RCC 7860 (cell line): ENCODE results near the gene IRX4.

Experiments used
- DNase-seq: peaks from one replicate; pipeline ENCODE4 v3.0.0-alpha.2; 2015; ENCODE audit warnings: low spot score
- FAIRE-seq: peaks from 2 replicates; lab custom pipeline; 2012; peaks lifted over from hg19 to GRCh38; lab: Jason Lieb, UNC

IRX4 gene

DNA sequence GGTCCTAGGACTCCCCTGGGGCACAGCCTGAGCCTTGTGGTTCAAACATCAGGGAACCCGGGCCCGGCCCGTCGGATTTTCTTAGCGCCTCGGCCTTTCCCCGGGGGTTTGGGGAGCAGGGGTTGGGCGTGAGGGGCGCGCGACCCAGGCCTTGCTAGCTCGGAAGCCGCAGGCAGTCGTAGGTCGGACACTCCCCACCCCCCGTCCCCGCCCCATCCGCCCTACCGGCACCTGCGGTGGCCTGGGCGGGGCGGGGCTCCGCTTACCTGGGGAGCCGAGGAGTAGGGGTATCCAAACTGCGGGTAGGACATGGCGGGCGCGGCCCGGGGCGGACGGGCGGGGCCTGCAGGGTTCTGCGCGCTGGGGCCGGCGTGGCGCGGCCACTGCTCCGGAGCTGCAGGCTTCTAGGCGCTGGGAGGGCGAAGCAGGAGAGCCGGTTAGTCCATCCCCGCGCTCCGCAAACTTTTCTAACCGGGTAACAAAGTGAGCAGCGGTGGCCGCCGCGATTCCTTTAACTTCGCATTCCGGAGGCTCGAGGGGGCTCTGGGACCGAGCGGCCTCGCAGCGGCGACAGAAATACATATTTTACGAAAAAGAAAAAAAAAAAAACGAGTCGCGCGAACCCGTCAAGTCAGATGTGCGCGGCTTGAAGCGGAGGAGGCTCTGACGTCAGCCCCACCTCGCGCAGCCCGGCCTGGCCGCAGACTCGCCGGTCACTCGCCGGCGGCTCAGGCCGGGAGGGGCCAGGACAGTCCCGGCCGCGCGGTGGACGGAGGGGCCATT is at the start of gene IRX4:
TSS of gene IRX4 (minus strand) at position 589 of the 783 bp plus-strand sequence. CDS start at position 311, 278 bp downstream.
- FAIRE-seq (no peak), DNase-seq (no peak)

DNA sequence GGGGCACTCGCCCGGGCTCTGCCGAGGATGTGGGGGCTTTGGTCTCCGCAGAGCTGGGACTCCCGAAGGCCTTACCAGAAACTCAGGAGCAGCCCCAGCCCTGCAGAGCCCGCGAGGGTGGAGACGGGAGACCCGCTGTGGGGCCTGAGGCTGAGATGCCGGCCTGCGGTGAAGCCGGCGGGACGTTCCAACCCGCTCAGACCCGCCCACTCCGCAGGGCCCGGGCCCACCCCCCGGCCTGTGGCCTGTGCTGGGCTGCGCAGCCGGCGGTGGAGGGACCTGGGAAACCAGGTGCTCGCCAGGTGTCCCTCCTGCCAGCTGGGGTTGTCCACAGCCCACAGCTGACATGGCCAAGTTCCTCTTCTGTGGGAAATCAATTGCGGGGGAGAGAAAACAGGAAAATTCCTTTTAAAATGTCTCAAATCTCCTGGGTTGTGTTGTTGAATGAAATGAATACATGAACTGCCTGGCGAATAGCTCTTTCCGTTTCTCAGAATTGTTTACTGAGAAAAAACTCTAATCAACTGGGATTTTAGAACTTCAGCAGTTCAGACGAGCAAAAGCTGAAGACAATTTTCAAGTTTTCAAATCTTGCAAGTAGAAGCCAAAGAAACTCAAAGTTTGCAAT is 49.0 kb upstream of the IRX4 start:
- FAIRE-seq (no peak), DNase-seq (no peak)

DNA sequence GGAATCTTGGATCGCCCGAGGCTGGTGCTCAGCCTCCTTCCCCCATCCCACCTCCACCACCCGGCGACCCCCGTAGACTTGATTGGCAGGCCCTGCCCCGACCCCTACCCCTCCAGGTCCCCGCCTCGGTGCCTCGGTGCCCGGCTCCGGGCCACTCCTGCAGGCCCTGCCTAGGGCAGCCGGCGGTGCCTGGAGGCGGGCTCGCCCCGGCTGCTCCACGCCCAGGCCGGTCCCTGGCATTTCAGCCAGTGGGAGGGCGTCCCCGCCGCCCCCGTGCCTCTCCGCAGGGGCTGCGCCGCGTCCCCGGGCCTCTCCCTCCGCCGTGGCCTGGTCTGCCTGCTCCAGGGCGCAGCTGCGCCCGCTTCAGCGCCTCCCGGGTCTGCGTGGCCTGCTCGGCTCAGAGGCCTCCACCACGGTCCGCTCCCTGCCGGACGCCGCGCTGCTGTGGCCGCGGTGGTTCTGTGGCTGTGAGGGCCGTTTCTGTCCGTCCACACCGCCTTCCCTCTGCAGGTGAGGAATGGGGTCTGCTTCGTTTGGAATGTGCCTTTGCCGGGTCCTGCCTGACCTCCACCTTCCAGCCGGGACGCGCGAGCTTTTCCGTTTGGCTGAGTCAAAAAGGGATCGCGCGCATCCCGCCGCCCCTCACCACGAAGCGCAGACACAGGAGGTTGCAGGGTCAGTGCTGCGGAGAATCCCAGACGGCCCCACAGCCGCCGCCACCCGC is 48.3 kb upstream of the IRX4 start:
- FAIRE-seq, result no peak
- no peak for DNase-seq

DNA sequence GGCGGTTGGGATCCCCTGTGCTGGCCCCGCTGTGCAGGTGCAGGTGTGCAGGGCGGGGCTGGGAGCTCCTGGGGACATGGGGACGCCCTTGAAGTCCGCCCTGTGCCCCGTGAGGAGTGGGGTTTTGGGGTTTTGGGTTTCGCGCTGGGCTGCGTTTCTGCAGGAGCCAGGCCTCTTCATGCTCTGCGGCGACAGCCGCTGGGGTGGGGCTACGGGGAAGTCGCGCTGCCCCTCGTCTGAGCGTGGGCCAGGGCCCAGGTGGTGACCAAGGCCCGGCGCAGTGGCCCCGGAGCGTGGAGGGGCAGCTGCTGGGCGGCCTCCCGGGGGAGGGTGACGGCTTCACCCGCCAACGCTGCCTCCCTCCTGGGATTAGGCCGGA is 47.8 kb upstream of the IRX4 start:
- DNase-seq (no peak), FAIRE-seq (no peak)

DNA sequence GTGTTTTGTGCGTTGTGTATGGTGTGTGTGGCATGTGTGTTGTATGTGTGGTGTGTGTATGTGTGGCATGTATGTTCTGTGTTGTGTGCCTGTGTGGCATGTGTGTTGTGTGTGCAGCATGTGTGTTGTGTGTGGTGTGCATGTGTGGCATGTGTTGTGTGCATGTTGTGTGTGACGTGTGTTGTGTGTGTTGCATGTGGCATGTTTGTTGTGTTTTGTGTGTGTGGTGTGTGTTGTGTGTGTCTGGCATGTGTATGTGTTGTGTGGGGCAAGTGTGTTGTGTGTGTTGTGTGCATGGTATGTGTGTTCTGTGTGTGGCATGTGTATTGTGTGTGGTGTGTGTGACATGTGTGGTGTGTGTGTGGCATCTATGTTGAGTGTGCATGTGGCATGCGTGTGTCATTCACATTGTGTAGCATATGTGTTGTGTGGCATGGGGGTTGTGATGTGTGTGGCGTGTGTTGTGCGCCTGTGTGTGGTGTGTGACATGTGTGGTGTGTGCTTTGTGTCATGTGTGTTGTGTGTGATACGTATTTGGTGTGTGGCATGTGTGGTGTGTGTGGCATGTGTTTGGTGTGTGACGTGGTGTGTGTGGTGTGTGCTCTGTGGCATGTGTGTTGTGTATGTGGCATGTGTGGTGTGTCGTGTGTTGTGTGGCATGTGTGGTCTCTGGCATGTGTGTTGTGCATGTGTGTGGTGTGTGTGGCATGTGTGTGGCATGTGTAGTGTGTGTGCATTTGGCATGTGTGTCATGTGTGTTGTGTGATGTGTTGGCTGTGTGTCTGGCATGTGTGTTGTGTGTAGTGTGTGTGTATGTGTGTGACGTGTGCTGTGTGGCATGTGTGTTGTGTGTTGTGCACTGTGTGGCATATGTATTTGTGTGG is 46.6 kb upstream of the IRX4 start:
- DNase-seq (no peak), FAIRE-seq (no peak)

DNA sequence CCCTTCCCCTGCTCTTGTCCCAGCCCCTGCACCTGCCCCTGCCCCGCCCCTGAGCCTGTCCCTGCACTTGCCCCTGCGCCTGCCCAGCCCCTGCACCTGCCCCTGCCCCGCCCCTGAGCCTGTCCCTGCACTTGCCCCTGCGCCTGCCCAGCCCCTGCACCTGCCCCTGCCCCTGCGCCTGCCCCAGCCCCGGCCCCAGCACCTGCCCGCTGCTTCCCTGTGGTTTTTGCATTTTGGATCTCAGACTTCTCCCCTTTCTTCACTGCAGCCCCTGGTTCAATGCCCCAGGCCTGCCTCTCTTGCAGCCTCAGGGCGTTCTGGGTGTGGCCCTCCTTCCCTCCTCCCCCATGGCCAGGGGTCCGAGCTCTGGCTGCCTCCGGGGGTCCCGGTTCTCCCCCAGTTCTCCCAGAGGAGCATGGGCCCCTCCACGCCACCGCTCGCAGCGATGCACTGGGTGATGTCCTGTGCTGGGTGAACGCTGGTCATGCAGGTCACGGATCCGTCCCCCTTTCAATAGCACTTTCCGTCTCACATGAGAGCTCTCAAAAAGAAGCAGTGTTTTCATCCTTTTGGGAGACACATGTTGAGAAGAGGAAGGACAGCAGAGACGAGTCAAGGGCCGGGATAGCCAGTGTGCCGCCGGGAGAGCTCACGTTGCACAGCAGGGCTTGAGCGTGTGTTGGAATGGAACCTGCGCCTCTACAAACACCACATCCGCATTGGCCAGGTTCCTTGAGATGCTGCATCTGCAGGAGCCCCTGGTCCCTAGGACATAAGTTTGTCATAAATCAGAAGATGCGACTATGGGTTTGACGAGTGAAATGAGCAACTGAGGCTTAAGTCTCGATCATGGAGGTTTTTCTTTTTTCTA is 44.0 kb upstream of the IRX4 start:
- FAIRE-seq (no peak), DNase-seq (no peak)

DNA sequence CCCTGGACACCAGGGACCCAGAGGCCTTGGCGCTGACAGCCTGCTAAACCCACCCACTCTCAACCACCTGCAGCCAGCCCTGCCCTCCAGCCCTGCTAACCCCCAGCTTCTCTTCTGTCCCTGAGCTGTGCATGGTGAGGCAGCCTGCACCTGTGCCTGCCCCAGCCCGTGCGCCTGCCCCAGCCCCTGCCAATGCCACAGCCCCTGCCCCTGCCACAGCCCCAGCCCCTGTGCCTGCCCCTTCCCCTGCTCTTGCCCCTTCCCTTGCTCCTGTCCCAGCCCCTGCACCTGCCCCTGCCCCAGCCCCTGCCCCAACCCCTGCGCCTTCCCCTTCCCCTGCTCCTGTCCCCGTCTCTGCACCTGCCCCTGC is 43.3 kb upstream of the IRX4 start:
- no peak for FAIRE-seq
- no peak for DNase-seq

DNA sequence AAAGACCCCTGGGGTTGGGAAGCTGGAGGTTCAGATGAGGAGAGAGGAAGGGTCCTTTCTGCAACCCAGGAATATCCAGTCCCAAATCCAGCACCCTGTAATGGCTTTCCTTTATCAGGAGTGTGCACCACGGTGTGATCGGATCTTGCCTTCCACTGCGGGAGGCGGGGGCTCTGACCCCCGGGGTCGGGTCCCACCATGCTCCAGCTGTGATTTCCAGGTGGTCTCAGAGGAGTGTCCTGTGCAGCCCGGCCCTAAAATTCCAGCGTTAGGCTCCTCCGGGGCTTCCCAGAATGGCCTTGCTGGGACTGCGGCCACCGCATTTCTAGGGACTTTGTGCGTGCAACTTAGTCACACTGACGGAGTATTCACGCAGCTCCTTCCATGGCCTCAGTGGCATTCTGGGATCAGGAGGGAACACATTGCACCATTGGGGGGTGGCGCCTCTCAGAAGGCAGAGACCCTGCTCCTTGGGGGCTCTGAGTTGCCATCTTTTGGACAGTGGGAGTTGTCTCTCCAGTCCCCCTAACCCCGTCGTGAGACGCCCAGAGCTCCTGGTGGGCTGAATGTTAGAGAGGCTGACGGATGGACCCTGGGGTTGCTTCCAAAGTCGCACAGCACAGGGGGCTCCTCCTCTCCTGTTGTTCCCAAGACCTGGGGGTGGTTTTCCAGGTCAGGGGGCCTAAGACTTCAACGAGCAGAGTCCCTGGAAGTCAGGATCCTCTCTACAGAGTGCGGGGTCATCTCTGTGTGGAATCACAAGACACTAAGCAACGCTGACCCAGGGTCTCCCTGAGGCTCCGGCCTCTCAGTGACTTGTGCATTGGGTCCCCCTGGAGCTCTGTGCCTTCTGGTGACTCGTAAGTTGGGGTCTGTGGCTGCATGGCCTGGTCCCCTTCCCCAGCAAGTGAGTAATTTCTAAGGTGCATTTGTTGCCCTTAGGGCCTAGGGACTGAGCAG is 42.7 kb upstream of the IRX4 start:
- DNase-seq (no peak), FAIRE-seq (no peak)

DNA sequence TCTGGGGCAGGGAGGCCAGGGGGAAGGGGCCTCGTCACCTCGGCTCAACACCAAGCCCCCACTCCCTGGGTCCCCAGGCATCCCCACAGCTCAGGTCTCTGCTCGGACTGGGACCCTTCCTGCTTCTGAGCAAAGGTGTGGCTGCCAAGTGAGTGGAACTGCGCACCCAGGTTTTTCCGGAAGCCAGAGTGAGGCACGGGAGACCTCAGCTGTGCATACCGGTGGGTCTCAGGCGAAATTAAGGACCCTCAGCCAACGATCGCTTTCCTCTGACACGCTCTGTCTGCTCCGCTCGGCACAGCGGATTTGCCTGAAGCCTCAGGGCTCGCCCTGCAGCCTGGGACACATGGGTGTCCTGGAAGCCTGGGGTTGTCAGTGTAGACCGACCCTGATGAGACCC is 41.0 kb upstream of the IRX4 start:
- no peak for FAIRE-seq

DNA sequence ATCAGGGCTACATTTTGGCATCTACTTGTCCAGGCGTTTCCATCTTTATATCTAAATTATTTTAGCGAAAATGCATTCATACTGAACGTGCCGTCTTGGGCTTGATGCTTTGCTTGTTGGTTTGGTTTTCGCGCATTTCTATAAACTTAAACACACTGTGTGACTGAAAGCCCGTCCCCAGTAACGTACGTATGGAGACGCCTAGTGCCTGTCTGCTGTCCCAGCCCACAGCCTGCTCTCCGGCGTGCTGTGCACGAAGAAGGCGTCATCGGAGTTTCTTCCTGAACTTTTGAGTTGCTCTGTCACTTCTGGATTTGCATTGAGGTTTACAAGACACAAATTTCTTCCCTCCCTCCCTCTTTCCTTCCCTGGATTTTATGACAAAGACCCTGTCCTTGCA is 40.6 kb upstream of the IRX4 start:
- FAIRE-seq (no peak), DNase-seq (no peak)

More for the DNA sequence above, 41.0 kb upstream of the IRX4 start:
- DNase-seq, result no peak

DNA sequence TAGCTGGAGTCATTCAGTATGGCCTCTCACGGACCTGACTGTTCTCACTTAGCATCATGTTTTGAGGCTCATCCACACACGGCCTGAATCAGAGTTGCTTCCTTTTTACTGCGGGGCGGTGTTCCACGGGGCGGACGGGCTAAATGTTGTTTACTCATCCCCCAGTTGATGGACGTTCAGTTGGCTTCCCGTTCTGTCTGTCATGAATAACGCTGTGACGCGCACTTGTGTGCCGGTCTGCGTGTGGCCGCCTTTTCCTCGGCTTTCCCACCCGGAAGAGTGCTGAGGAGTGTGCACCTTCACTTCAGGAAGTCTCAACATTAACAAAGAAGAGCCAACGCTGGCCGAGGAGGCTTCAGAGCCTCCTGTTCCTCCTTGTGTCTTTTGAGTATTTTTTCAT is 39.0 kb upstream of the IRX4 start:
- DNase-seq (no peak), FAIRE-seq (no peak)

DNA sequence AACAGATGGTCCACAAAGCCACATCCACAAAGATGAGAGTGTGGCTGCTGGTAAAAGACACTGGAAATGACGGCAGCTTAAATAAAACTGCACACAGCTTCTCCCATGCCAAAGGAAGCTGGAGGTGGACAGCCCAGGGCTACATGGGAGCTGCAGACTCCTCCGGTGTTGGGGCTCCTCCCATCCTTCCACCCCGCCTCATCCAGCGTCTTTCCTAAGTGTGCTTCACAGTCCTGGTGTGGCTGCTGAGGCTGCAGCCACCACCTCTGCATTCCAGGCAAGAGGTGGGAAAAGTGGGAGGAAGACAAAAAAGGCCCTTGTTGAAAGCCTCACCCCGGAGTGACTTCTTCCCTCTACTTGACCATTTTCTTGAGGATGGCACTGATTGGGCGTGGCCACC is 37.0 kb upstream of the IRX4 start:
- no peak for FAIRE-seq
- no peak for DNase-seq

DNA sequence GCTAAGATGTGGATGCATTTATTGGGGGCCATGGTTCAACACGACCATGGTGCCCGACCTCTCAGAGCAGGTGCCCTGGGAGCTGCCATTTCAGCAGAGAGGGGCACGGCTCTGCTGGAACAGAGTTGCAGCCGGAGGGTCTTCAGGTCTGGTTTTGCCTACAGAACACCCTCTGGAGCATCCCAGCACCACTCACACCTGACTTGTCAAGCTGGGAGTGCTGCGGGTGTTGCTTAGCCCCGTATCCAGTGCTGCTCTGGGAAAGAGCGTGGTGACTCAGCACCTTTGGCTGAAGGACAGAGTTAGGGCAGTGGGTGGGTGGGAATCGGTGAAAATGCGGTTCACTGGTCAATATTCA is 36.5 kb upstream of the IRX4 start:
- FAIRE-seq, result no peak

DNA sequence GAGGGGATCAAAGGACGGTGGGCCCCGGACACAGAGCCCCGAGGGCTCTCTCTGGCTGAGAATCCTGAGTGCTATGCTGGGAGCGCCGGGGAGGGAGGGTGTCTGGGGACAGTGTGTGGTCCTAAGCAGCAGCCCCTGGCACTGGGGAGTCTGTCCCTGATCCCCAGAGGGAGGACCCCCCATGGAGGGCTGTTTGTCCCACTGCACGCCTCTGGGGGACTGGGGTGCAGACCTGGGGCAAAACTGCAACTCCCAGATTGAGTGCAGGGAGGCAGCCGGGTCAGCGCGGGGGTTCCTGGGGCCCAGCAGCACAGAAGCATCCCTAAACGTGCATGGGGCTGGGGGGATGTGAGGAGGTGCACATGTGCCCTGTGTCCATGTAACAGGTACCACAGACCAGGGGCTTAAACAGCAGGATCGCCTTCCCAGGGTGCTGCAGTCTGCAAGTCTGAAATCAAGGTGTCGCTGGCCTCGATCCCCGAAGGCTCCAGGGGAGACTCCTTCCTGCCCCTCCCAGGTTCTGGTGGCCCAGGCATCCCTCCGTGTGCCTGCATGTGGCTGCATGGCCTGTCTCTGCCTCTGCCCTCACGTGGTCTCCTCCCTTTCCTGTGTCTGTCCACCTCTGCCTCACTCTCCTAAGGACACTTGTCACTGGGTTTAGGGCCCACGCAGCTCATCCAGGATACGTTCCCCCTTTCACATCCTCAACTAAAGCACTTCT is 35.9 kb upstream of the IRX4 start:
- DNase-seq (no peak), FAIRE-seq (no peak)

More for the DNA sequence above, 36.5 kb upstream of the IRX4 start:
- no peak for DNase-seq

DNA sequence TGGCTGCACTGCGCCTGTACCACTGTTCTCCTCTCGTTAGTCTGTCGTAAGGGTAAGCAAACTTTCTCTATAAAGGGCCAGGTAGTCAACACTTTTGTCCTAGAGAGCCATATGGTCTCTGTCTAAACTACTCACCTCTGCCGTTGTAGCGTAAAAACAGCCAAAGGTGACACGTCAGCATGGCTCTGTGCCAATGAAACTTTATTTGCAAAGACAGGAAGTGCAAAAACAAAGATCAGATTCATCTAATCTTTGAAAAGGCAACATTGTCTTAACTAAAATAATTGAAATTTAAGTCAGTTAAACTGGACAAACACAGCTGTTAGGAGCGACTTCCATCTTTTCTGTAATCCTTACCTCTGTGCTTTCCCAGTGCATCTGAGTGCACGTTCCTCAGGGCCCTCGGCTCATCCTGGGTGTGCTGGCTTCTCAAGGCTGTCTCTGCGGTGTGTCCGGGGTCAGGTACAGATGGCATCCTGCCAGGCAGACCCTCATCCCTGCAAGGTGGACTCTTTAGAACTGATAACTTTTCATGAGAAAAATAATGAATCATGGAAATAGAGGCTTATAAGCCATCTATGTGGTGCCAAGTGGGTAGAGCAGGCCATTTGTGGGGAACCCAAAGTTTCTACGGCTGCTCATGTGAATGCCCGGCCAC is 35.2 kb upstream of the IRX4 start:
- no peak for FAIRE-seq
- no peak for DNase-seq

DNA sequence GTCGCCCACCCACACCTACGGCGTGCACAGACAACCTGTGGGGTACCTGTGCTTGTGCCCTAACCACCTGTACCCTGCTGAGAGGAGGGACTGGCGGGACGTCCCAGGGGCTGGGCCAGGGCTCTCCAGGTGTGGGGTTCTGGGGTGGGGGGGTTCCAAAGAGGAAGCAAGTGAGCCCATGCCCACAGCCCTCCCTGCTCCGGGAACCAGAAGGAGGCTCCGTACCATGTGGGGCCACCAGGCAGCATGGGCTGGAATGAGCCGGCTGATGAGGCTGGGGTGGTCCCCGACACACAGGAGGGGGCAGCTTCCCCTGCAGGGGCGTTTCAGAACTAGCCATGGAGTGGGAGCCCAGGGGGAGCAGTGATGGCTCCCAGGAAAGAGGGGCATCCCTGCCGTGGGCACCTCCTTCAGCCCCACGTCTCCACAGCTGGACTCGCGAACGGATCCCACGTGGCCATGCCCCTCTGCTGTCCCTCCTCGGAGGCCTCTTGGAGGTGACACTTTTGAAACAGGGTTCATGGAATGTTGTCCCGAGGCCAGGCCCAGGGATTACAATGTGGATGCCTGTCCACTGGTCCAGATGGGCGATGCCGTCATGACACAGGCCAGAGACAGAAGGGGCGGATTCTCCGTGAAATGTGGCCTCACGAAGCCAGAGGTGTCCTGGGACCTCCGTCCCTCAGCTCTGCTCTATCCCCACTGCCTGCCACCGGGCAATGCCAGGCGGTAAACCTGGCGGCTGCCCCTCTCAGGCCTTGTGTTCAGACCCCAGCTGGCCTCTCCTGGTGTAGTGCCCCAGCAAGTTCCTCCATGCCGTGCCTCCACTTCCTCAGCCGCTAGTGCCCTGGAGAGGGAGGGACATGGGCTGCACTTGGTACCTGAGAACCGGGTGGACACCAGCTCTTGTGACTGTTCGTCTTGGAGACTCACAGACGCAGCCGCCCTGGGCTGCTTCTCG is 33.6 kb upstream of the IRX4 start:
- DNase-seq (no peak), FAIRE-seq (no peak)

DNA sequence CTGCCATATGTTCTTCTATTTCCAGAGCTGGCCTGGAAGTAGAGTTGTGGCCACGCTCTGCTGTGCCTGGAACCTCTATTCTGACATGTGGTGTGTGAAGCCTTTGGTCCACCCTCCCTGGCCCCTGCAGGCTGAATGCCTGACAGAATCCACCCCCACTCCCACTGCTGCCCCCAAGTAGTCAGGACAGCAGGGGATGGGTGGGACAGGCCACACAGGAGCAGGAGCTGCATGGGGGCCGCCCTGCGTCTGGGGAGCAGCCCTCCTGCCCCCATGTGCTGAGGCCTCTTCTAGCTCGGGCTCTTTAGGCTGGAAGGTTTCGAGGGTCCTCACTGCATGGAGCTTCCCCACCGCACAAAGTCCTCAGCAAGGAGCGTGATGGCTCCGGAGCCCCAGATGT is 32.6 kb upstream of the IRX4 start:
- DNase-seq (no peak), FAIRE-seq (no peak)
